HepG2 (cell line): Measurements from ENCODE around the gene IL21R. TPM values are rescaled to one million over a fixed set of nuclear protein-coding genes. Genes with fewer than 3 reads are reported as not detected.
A peak's percentile ranks its signal among the peaks of the same experiment; 100 is the strongest.

Experiments
- ATAC-seq: fragments of 200-7000 bp; cut with Tn5 transposase; 3 replicates; pipeline ENCODE4 v1.9.1; 2020; ENCODE audit warnings: mild to moderate bottlenecking, moderate library complexity
- BruUV-seq: library from RNA; stranded (reverse); fragments of 400-500 nt; replicated peaks from 2 replicates; lab custom pipeline; 2021; lab: Mats Ljungman, UMichigan
- CTCF ChIA-PET: fragments of 300-600 bp; formaldehyde crosslinking; extraction: SDS; loops from one replicate; lab custom pipeline; 2021; ENCODE audit warnings: low total read pairs, inconsistent platforms, low intra/inter-chr PET ratio; lab: Yijun Ruan, JAX
- POLR2A ChIA-PET: fragments of 350-600 bp; sonication (Branson Sonifier 250); formaldehyde crosslinking; loops from one replicate; lab custom pipeline; 2020; ENCODE audit warnings: antibody characterized with exemption, inconsistent platforms; lab: Yijun Ruan, JAX
- DNase-seq: peaks from one replicate; pipeline ENCODE4 v3.0.0-alpha.2; 2015; ENCODE audit warnings: low spot score
- FAIRE-seq: peaks from 3 replicates; lab custom pipeline; 2011; peaks lifted over from hg19 to GRCh38; lab: Jason Lieb, UNC
- H2AFZ ChIP-seq: one replicate; pipeline ENCODE4 v1.6.1; 2011; ENCODE audit warnings: low read length, inconsistent platforms
- H3K27ac ChIP-seq: fragments of 300-600 bp; 3 replicates; pipeline ENCODE4 v1.8.0; 2011; ENCODE audit warnings: mixed run types, mild to moderate bottlenecking, mixed read lengths, low read length, inconsistent platforms; ENCODE audit not compliant: insufficient read depth; ENCODE audit errors: extremely low read length
- H3K27me3 ChIP-seq, 2 experiments: fragments of 200-600 bp in 1 of 2; 2 replicates in 1 of 2; 3 replicates in 1 of 2; pipeline versions ENCODE4 v1.6.0 to v1.8.0; 2011; ENCODE audit warnings: low read length in 2 of 2, mild to moderate bottlenecking in 2 of 2, moderate library complexity in 2 of 2, inconsistent platforms in 1 of 2; ENCODE audit not compliant: insufficient read depth in 2 of 2, control insufficient read depth in 1 of 2
- H3K36me3 ChIP-seq, 2 experiments: fragments of 200-600 bp in 1 of 2; replicated peaks in 1 of 2; 2 replicates in 1 of 2; 3 replicates in 1 of 2; pipeline versions ENCODE4 v1.5.1 to v1.8.0; 2011; ENCODE audit warnings: low read length in 2 of 2, inconsistent platforms in 1 of 2; ENCODE audit not compliant: insufficient read depth in 2 of 2, control insufficient read depth in 1 of 2
- H3K4me1 ChIP-seq: 2 replicates; pipeline ENCODE4 v1.5.1; 2012; ENCODE audit warnings: low read length, inconsistent platforms; ENCODE audit not compliant: insufficient read depth
- H3K4me2 ChIP-seq: 2 replicates; pipeline ENCODE4 v1.6.0; 2011; ENCODE audit warnings: low read depth, low read length, inconsistent platforms
- H3K4me3 ChIP-seq, 3 experiments: fragments of 200-600 bp in 1 of 3; sonication (generic), shearing (Covaris generic) in 1 of 3; replicated peaks in 1 of 3; 2 replicates each; pipeline ENCODE4 v1.5.1; 2011 to 2016; ENCODE audit warnings: low read length in 3 of 3, inconsistent platforms in 2 of 3, low read depth in 2 of 3, mild to moderate bottlenecking in 2 of 3, control low read depth in 1 of 3, mixed read lengths in 1 of 3; ENCODE audit not compliant: insufficient read depth in 1 of 3
- H3K79me2 ChIP-seq: one replicate; pipeline ENCODE4 v1.6.1; 2011; ENCODE audit warnings: low read length, inconsistent platforms; ENCODE audit not compliant: insufficient read depth
- H3K9ac ChIP-seq: 2 replicates; pipeline ENCODE4 v1.6.0; 2011; ENCODE audit warnings: mild to moderate bottlenecking, low read depth, low read length, inconsistent platforms; ENCODE audit not compliant: insufficient read depth
- H3K9me3 ChIP-seq: 2 replicates; pipeline ENCODE4 v1.5.1; 2012; ENCODE audit warnings: mild to moderate bottlenecking, low read length
- H4K20me1 ChIP-seq: 2 replicates; pipeline ENCODE4 v1.6.0; 2011; ENCODE audit warnings: inconsistent platforms, mild to moderate bottlenecking, low read length, moderate library complexity; ENCODE audit not compliant: insufficient read depth
- GATAD1 ChIP-seq: IDR thresholded peaks from 2 replicates; pipeline ENCODE4 v1.6.1; 2016; ENCODE audit warnings: missing genetic modification reagents, missing compliant biosample characterization
- MXD4 ChIP-seq: IDR thresholded peaks from 2 replicates; pipeline ENCODE4 v1.6.1; 2016; ENCODE audit warnings: mild to moderate bottlenecking, missing biosample characterization, missing genetic modification reagents
- NFKB2 ChIP-seq: sonication (generic); formaldehyde crosslinking; IDR thresholded peaks from 2 replicates; pipeline ENCODE4 v1.4.0; 2020; ENCODE audit warnings: missing genetic modification reagents, borderline replicate concordance
- ZEB1 ChIP-seq: IDR thresholded peaks from 2 replicates; pipeline ENCODE4 v1.6.1; 2012; ENCODE audit warnings: mild to moderate bottlenecking, low read depth, inconsistent platforms; ENCODE audit not compliant: insufficient replicate concordance
- ZNF253 ChIP-seq: sonication (generic); formaldehyde crosslinking; IDR thresholded peaks from 2 replicates; pipeline ENCODE4 v1.8.0; 2022; ENCODE audit warnings: mild to moderate bottlenecking, missing genetic modification reagents, borderline replicate concordance
- ZNF274 ChIP-seq: sonication (generic); formaldehyde crosslinking; IDR thresholded peaks from 2 replicates; pipeline ENCODE4 v1.5.1; 2020; ENCODE audit warnings: mild to moderate bottlenecking, missing genetic modification reagents
- ZNF484 ChIP-seq: sonication (generic); formaldehyde crosslinking; IDR thresholded peaks from 2 replicates; pipeline ENCODE4 v1.5.1; 2020; ENCODE audit warnings: mild to moderate bottlenecking, low read depth, missing genetic modification reagents, borderline replicate concordance
- ZNF629 ChIP-seq: sonication (generic); formaldehyde crosslinking; conservative IDR thresholded peaks from 2 replicates; pipeline ENCODE4 v1.5.0; 2020; ENCODE audit warnings: missing genetic modification reagents
- WGBS: methylation state at CpG from one replicate; pipeline ENCODE4 v1.1.6; 2017; ENCODE audit warnings: low lambda C conversion rate; 5-methylcytosine and 5-hydroxymethylcytosine counted together
- in situ Hi-C: cut with HindIII; loops from 2 replicates; pipeline ENCODE4 v1.10.0; 2017; ENCODE audit warnings: low pct_unique_long_range_greater_than_20kb; ENCODE audit not compliant: extremely low pct_ligation_motif_present
- intact Hi-C: fragments of 100-400 bp; cut with micrococcal nuclease; formaldehyde crosslinking; loops from one replicate; pipeline ENCODE4 v1.10.0; 2022; ENCODE audit not compliant: unreplicated experiment
- polyA plus RNA-seq, 8 experiments: library from polyadenylated mRNA; depleted of rRNA in 3 of 8; stranded (reverse) in 7 of 8; unstranded in 1 of 8; fragments of >200 nt; fragmentation: Illumina TruSeq in 4 of 8; extraction: Trizol in 4 of 8; gene quantifications; 2 replicates each; pipeline versions ENCODE4 v1.2.1 to v1.2.3, GENCODE V29; 2011 to 2016; ENCODE audit warnings: low read depth in 4 of 8, missing spikeins in 1 of 8, mixed read lengths in 1 of 8; ENCODE audit not compliant: insufficient read depth in 1 of 8
- total RNA-seq, 5 experiments: library from RNA; depleted of rRNA; stranded (reverse); fragments of >200 nt; fragmentation: Illumina TruSeq; extraction: Trizol; gene quantifications; 2 replicates each; pipeline ENCODE4 v1.2.3, GENCODE V29; 2016; ENCODE audit warnings: low read depth in 1 of 5
- TF ChIP-seq, protein P1 (sequence below): sonication (generic); formaldehyde crosslinking; IDR thresholded peaks from 2 replicates; pipeline ENCODE4 v1.8.0; 2022; ENCODE audit warnings: mild to moderate bottlenecking, missing genetic modification reagents, borderline replicate concordance

Gene IL21R
- total and polyA plus RNA-seq, 2 of the 13 experiments (the other 11 are each of a cell fraction or from before 2014, with no cell fraction given) = 0.49 to 0.64 TPM

DNA sequence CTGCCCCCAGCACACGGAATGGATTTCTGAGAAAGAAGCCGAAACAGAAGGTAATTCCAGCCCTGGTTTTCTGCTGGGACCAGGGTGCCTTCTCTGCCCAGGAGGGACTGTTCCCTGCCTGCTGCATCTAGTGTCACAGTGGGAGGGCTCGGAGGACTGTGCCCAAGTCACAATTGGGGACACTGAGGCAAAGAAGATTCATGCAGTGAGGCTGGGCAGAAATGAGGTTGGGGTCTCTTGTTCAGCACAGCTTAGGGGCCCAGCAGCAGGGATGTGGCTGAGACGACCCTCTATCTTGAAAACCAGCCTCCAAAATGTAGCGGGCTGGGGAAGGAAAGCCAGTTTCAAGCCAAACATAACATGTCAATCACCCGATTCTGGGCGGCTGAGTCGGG is 592 bp downstream of the IL21R start (continued):
- TF ChIP-seq NFKB2 (CRISPR knock-in tag) = no peak
- no peak for TF ChIP-seq ZNF274 (CRISPR knock-in tag)
- no peak for TF ChIP-seq ZNF253 (CRISPR knock-in tag)
- TF ChIP-seq ZNF484 = no peak
- TF ChIP-seq ZEB1 = no peak
- TF ChIP-seq MXD4 = no peak
- no peak for TF ChIP-seq GATAD1
- TF ChIP-seq, all 625 proteins: peak for 0

- ATAC-seq (no peak), DNase-seq (no peak), FAIRE-seq (no peak)
- ChIA-PET CTCF (no interaction called here), POLR2A (no interaction called here)
- H4K20me1 ChIP-seq = no peaks in the 10 kb centered on the region
- TF ChIP-seq, protein P1, sequence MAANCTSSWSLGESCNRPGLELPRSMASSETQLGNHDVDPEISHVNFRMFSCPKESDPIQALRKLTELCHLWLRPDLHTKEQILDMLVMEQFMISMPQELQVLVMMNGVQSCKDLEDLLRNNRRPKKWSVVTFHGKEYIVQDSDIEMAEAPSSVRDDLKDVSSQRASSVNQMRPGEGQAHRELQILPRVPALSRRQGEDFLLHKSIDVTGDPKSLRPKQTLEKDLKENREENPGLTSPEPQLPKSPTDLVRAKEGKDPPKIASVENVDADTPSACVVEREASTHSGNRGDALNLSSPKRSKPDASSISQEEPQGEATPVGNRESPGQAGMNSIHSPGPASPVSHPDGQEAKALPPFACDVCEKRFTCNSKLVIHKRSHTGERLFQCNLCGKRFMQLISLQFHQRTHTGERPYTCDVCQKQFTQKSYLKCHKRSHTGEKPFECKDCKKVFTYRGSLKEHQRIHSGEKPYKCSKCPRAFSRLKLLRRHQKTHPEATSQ = no peak
- peak; percentile 77 for TF ChIP-seq ZNF629 (CRISPR knock-in tag)
- intact Hi-C loops = no loop called here
- H3K27me3 ChIP-seq = peaks cover 15 to 55% of the 10 kb centered on the region in 2 experiments
- H3K27ac ChIP-seq = no peak overlapping the region
- in situ Hi-C loops = no loop called here
- no peaks in the 10 kb centered on the region for H3K9me3 ChIP-seq
- no peaks in the 10 kb centered on the region for H3K79me2 ChIP-seq
- no peaks in the 10 kb centered on the region for H3K36me3 ChIP-seq
- no peak overlapping the region for H3K4me3 ChIP-seq
- H2AFZ ChIP-seq = no peak overlapping the region
- H3K9ac ChIP-seq = no peak overlapping the region
- H3K4me2 ChIP-seq = no peak overlapping the region
- peaks cover 26% of the 10 kb centered on the region for H3K4me1 ChIP-seq
- 56% methylated on average over 20 of the region's 20 CpGs for WGBS
- BruUV-seq = no TSS peak
These were observed 1.1 kb downstream of the IL21R start for GRCh38 chr16:27402964-27403600.
